NCI-H1105 treated with DMSO at 0.1 percent for 48 hours (cell line): ENCODE results near the gene NMT1.
"Not testable (repeated sequence)": the region's sequence is repeated elsewhere in the genome, so short reads cannot be mapped to it uniquely, and the experiment has no call there.

Experiments
- DNase-seq: peaks from one replicate; lab custom pipeline; 2025; lab: John Stamatoyannopoulos, UW

NMT1 gene

DNA sequence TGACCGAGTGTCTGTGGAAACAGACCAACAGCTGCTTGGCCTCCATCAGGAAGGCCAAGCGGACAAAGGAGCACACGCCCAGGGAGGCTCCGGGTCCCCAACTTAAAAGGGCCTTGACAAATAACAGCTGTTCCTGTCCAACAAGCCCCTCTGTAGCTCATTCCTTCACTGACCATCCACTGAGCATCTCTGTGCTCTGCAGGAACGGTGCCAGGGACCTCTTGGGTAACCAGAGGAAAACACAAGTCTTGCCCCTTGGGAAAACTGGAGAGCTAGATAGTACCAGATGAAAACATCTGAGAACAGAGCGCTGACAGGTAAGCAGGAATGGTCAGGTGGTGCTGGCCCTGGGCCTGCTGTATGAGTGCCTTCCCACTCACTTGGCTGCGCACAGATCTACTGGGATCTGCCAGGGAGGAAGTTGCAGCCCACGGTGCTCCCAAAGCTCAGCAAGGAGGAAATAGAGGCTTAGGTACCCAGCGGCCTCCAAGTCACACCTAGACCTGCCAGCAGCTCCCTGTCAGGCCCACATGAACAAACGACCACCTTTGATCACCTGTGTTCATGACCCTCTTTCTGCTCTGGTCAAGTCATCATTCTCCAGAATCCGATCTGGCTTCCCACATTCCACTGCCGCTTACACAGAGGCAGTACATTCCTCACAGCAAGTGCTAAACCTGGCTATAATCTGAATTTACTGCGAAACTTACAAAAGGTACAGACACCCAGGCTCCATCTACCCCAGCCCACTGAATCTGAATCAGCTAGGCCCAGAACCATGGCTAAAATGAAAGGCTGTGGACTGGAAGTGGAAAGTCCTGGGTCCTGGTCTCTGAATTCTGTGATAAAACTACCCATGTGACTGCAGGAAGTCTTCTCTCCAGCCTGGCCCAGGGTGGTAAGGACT, 22.1 kb upstream of the NMT1 start:
- no peak for DNase-seq

DNA sequence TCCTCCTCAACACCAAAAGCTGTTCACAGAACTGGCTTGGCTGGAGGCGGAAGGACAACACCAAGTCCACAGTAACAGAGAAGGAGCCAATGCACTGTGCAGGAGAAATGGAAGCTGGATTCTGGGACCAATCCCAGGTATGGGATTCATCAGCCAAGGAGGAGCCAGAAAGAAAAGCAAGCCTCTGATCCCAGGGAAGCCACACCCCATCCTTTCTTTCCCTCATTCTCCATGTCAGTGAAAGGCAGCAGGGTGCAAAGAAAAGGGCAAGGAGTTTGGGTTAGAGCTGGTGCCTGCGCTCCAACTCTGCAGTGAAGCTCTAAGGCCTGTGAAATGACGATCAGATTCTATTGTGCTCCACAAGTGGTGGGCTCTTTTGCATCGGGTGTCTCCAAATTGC, 20.7 kb upstream of the NMT1 start:
- no peak for DNase-seq

DNA sequence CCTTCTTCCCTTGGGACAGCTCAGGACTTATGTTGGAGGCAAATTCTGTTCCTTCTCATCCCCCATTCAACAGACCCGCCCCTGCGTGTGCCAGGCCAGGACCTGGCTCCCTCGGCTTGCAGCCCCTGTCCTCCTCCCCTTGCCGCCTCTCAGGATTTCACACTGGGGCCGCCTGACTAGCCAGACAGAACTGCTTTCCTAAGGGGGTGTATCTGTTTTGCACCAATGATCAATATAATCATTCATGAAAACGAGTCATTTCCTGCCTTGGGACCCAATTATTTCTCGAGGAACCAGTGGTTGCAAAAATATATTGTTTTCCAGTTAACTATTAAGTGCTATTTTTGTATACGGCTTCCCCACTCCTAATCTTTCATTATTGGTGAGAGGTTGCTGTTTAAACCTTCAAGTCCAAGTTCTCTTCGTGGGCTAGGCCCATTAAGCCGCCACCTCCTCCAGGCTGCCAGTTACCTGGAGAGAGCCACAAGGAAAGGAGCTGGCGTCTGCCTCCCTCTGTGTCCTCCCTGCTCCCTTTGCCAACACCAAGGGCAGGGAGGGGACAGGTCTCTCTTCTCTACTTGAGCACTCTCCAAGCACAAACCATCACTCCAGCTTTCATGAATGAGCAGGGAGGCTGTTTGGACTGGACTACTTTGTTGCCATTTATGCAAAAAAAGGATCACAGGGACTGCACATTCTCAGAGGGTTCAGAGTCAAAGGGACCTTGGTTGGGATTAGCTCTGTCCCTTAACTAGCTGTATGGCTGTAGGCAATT, 18.6 kb upstream of the NMT1 start:
- no peak for DNase-seq

DNA sequence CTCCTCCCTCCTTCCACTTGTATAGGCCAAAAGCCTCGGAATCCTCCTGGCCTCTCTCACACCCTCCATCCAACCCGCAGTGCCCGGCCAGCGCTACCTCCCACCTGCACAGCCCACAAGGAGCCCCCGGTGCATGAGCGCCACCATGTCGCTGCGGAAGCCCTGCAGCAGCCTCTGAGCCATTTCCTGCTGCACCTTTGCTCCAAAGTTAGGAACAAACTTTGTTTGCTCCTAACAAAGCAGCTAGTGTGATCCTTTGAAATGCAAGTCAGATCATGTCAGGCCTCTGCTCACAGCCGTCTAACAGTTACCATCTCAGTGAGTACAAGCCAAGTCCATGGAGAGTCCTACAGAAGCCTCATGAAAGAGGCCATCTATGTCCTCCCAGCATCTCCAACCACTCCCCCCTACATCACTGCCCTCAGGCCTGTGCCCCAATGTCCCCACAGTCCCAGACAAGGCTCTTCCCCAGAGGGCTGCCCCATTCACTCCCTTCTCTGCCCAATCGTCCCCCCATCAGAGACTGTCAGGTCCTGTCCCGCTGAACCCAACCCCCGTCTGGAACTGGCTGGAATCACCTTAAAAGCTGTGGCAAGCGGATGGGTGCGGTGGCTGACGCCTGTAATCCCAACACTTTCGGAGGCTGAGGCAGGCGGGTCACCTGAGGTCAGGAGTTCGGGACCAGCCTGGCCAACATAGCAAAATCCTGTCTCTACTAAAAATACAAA, 17.1 kb upstream of the NMT1 start:
- DNase-seq = no peak

DNA sequence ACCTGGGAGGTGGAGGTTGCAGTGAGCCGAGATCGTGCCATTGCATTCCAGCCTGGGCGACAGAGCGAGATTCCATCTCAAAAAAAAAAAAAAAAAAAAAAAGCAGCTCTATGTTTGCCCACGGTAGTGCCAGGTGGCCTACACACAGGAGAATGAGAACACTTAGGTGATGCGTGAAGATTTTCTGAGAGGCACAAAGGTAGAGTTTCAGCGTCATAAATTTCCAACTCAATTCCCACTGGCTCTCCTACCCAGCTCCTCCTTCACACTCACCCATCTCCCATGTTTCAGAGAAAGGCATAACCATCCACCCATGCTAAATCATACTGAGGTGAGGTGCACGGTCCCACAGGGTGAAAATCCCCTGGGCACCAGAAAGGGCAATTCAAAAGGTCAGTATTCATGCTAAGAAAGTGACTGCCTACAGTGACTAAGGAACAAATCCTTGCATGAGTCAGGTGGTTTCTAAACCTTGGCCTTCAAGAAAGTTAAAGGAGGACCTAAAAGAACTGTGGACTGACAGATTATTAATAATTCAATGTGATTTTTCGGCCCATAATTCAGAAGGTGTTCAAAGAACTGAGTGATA, 14.5 kb upstream of the NMT1 start:
- DNase-seq = no peak

DNA sequence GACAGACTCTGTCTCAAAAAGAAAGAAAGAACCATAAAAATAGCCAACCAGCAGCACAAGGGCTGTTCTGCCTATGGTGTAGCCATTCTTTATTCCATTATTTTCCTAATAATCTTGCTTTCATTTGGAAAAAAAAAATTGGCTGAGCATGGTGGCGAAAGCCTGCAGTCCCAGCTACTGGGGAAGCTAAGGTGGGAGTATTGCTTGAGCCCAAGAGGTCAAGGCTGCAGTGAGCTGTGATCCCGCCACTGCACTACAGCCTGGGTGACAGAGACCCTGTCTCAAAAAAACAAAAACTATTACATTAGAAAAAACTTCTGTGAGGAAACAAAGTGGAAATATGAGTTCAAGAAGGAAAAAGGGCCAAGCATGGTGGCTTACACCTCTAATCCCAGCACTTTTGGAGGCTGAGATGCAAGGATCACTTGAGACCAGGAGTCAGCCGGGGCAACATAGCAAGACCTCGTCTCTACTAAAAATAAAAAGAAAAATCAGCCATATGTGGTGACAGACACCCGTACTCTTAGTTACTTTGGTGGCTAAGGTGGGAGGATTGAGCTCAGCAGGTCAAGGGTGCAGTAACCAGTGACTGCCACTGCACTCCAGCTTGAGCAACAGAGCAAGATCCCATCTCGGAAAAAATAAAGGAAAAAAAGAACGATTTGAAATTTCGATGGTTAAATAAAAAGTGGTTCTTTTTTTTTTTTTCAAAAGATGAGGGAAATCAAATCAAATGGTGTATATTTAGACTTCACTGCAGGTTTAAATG, 12.1 kb upstream of the NMT1 start:
- no peak for DNase-seq

DNA sequence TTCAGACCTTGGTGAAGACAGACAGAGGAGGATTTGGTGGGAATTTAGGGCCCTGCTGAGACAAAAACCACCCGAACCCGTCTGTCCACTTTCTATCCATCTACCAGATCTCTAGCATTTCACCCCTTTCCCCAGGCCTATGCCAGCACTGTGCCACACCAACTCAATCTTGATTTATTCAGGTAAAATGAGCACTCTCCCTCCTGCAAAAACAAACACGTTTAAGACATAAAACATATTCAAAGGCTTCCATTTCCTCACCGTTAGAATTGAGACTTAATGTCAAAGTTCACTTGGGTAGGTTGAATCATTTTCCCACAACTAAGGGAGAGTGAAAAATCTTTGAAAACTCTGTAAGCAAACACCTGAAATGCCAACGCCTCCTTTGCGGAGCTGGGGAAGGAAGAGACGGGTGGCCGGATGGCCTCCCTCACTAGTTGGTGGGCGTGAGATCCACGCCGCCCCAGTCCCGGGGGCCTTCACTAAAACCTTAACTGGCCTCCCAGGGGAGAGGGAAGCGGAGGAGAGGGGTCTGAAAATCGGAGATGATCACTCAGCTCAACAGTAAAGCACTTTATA, 10.5 kb upstream of the NMT1 start:
- peak; percentile 24 for DNase-seq

DNA sequence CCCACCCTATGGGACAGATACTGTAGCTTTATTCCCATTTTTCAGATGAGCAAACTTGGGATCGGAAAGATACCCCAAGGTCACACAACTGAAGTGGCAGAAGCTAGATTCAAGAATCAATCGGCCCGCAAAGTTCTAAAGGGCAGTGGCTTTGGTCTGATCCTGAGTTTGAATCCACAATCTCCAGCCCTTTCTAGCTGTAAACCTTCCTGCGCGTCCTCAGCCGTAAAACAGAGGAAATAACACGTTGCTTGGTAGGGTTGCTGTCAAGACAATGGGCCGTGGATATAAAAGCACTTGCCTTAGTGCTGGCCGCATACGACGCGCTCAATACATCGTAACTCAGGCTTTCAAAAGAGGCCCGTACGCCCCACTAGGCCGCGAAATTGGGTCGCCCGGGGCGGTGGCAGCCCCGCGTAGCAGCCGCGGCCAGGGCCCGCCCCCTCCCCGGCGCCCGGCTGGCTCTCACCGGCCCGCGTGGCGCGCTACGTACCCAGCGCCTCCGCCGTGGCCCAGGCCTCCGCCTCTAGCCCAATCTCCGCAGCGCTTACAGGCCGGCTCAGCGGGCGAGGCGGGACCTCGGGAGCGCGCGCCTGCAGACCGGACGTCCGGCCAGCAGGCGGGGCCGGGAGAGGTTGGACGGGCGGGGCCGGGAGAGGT, 9.9 kb upstream of the NMT1 start, which contains the start of gene DCAKD:
Gene DCAKD, minus strand, starts transcription at position 573 of the 660 bp plus-strand sequence. CDS start 16,747 bp downstream, outside the sequence.
- peak; percentile 90 for DNase-seq

DNA sequence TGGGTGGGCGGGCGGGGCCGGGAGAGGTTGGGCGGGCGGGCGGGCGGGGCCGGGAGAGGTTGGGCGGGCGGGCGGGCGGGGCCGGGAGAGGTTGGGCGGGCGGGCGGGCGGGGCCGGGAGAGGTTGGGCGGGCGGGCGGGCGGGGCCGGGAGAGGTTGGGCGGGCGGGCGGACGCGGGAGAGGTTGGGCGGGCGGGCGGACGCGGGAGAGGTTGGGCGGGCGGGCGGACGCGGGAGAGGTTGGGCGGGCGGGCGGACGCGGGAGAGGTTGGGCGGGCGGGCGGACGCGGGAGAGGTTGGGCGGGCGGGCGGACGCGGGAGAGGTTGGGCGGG, 9.4 kb upstream of the NMT1 start:
- not testable (repeated sequence) for DNase-seq

DNA sequence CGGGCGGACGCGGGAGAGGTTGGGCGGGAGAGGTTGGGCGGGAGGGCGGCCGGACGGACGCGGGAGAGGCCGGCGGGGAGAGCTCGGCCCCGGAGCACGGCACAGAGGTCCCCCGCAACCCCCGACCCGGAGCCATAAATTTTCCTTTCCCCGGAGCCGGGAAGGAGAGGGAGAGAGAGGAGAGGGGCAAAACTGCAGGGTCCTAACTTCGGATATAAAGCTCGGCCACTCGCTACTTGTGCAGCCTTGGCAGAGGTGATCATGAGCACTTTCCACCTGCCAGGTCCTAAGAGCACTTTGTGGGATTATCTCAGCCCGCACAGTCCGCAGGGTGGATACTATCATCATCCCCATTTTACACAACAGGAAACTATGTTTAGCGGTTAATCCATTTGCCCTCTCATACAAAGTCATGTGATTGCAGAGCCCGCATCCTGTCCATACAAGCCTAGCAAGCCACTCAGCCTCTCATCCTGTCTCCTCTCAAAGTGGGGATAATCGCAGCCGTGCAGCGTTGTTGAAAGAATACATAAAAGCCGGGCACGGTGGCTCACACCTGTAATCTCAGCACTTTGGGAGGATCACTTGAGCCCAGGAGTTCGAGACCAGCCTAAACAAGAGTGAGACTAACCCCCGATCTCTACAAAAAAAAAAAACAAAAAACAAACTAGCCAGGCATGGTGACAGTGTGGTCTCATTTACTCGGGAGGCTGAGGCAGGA, 8.9 kb upstream of the NMT1 start:
- DNase-seq = peak; percentile 63

DNA sequence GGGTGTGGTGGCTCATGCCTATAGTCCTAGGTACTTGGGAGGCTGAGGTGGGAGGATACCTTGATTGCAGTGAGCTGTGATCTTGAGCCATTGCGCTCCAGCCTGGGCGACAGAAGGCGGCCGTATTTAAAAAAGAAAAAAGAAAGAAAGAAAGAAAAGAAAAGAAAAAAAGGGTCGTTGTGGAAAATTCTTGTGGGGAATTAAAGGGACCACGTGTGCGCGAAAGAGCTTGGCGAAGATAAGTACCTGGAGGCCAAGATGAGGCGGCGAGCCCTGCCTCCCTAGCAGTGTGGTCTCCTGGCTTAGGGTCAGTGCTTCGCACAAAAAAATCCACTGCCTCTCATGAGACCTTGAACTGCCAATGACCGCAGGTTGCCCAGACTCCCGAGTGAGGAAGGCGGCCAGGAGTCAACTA, 728 bp upstream of the NMT1 start:
- DNase-seq = no peak

DNA sequence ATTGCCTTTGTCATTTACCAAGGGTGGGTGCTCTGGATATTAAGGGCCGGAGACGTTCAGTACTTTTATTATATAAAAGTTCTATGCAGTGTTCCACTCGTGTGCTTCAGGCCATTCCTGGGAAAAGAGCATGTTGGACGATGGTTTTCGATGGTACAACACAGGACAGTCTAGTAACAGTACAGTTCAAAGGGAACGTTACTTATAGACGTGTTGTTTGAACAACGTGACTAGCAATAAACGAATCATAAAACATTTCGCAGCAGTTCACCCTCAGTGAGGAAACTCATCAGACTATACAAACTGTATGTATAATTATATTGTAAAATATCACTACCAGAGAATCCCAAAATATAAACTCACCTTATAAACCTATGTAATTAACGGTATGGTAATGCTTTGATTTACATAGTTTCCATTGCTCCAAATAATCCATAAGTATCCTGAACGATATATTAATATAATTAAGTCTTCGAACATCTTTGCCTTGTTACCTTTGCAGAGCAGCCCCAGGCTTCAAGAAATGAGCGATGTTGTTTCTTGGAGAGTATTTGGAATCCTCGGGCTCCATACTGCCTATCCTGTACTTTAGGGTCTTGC, 589 bp downstream of the NMT1 start:
- no peak for DNase-seq

DNA sequence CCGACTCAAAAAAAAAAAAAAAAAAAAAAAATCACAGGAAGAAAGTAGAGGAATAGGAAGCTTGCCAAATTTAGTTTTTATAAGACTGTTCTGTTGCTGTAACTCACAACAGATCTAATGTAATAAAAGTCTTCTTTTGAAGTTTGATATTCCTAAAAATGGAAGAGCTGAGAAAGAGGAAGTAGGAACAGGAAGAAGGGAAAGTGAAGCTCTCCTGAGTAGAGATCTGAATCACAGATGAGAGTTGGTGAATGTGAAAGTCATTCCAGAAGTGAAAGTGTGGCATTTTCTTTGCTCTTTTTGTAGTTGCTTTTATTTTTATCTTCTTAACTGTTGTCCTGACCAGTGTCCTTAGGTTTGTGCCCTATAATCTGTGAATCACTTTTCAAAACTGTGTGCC, 2.1 kb downstream of the NMT1 start:
- no peak for DNase-seq

DNA sequence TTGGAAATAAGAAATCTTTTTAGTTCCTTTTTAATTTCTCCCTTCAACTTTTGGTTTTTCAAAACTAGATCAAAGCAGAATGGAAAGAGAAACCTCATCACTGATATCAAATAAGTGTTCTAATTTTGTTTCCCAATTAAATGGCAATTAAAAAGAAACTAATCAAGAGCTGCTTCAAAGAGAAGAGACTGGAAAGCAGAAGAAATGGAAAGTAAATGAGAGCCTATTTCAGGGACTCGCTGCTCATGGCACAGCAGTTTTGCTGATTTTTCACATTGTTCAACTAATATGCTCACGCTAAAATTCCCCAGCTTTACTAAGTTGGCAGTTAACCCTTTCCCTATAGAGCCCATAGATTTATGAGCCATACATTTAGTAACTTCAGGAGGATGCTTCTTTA, 6.5 kb downstream of the NMT1 start:
- DNase-seq = no peak

DNA sequence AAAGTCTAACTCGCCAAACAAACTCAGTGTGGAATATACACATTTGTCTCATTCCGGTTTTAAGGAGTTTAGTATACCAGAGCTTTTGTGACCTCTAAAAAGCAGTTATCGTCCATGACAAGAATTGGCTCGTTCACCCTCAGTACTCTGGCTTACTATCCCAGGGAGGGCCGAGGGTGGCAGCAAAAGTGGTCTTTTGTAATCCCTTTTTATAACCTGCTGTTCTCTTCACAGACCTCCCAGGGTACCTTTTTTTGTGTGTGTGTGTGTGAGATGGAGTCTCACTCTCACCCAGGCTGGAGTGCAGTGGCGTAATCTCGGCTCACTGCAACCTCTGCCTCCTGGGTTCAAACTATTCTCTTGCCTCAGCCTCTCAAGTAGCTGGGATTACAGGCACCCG, 8.9 kb downstream of the NMT1 start:
- DNase-seq = no peak

DNA sequence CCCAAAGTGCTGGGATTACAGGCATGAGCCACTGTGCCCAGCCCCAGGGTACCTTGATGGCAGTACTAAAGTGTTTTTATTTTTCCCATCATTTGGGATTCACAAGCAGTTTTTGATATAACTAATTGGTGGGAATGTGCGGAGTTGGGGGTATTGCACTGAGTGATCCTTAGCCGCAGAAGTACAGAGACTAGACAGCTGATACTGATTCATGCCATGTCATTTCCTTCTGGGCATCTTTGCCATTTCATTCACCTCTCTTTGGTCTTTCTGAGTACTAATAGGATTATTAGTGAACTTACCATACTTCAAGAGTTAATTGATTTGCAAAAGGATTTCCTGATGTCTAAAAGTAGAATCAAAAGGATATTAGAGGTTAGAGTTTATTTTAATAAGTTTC, 9.7 kb downstream of the NMT1 start:
- DNase-seq = no peak

DNA sequence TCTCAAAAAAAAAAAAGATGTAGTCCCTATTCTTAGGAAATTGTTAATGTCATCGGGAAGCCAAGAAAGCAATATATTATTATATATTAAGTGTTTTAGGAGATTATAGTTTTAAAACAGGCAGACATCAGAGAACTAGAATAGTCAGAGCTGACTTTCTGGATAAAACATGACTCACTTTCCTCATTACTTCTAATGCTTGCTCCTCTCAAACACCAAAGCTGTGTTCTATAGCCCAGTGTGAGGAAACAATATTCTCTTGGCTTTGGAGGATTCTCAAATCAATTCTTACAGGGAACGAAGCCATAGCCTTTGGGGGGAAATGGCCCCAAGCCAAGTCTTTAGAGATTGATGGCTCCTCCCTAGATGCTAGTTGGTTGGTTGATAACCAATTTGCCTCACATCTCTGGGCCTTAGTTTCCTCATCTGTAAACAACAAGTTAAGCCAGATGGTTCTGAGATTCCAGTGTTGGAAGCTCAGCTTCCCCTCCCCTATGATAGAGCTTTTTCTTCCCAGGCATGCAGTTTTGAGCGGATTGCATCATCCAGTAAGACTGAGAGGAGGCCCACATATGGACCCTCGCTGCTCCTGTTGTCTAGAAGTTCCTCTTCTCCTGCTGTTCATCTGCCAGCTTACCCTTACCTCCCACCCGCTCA, 12.4 kb downstream of the NMT1 start:
- no peak for DNase-seq

DNA sequence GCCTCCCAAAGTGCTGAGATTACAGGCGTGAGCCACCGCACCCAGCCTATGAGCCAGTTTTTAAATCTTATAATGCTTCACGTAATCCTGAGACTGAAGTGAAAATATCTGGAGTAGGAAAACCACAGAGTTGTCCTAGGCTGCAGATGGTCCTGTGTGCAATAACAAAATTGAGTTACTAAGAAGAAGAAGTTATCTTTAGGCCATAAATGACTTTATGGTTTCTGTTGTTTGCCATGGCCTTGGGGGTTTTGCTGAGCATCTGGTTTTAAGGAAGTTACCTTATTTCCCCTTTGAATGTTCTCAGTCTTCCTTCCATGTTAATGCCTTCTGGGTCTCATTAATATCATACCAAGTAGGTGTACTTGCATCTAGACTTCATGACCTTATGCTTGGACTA, 16.5 kb downstream of the NMT1 start:
- no peak for DNase-seq
